Stomach smooth muscle (tissue), 2 donors: ENCODE data around the gene ALG9.
A peak's percentile ranks its signal among the peaks of the same experiment; 100 is the strongest.

Source experiments
- H3K27ac ChIP-seq: one replicate; pipeline ENCODE4 v1.7.0; 2013; ENCODE audit warnings: mild to moderate bottlenecking, low read length, inconsistent platforms
- H3K27me3 ChIP-seq, 2 donors: one replicate each; pipeline ENCODE4 v1.7.0; 2013; ENCODE audit warnings: low read length in 2 of 2; ENCODE audit not compliant: insufficient read depth in 2 of 2, control insufficient read depth in 1 of 2
- H3K36me3 ChIP-seq, 2 donors: one replicate each; pipeline ENCODE4 v1.7.0; 2013; ENCODE audit warnings: low read length in 2 of 2; ENCODE audit not compliant: control insufficient read depth in 2 of 2, insufficient read depth in 2 of 2
- H3K4me1 ChIP-seq: one replicate; pipeline ENCODE4 v1.7.0; 2013; ENCODE audit warnings: low read length; ENCODE audit not compliant: control insufficient read depth, insufficient read depth
- H3K4me3 ChIP-seq, 2 donors: one replicate each; pipeline ENCODE4 v1.7.0; 2013; ENCODE audit warnings: low read length in 2 of 2
- H3K9ac ChIP-seq, 2 donors: one replicate each; pipeline ENCODE4 v1.7.0; 2013; ENCODE audit warnings: low read length in 2 of 2, mild to moderate bottlenecking in 1 of 2
- H3K9me3 ChIP-seq, 2 donors: one replicate each; pipeline ENCODE4 v1.7.0; 2013; ENCODE audit warnings: low read length in 2 of 2; ENCODE audit not compliant: control insufficient read depth in 2 of 2
- donor health status: healthy.
- donor health status: Pancreatic carcinoma.

Gene ALG9

GRCh38 chr11:111765320-111765983, 105.9 kb downstream of the ALG9 start:
- peak overlapping the region; percentile 83 to 84 for H3K9ac ChIP-seq
- H3K36me3 ChIP-seq = peaks cover 5 to 29% of the 10 kb centered on the region in 2 donors
- no peaks in the 10 kb centered on the region for H3K9me3 ChIP-seq
- peak overlapping the region; percentile 90 to 95 for H3K4me3 ChIP-seq
- peak overlapping the region; percentile 92 for H3K27ac ChIP-seq
- no peaks in the 10 kb centered on the region for H3K27me3 ChIP-seq
- H3K4me1 ChIP-seq = peaks cover 12% of the 10 kb centered on the region

GRCh38 chr11:111764621-111765020, 106.8 kb downstream of the ALG9 start:
- Histone ChIP-seq H3K27me3 (no peaks in the 10 kb centered on the region), H3K4me3 (peak overlapping the region; percentile 90 to 95), H3K9ac (peak overlapping the region in 1 of 2 donors; percentile 84), H3K27ac (no peak overlapping the region), H3K9me3 (no peaks in the 10 kb centered on the region), H3K4me1 (peaks cover 12% of the 10 kb centered on the region), H3K36me3 (peaks cover 10 to 32% of the 10 kb centered on the region in 2 donors)

- Histone ChIP-seq H3K36me3 (peaks cover 11 to 43% of the 10 kb centered on the region in 2 donors), H3K9me3 (no peaks in the 10 kb centered on the region), H3K9ac (no peak overlapping the region), H3K27ac (no peak overlapping the region), H3K4me3 (no peak overlapping the region), H3K27me3 (no peaks in the 10 kb centered on the region), H3K4me1 (peaks cover 12% of the 10 kb centered on the region)
Observed at GRCh38 chr11:111762981-111763643, 108.3 kb downstream of the ALG9 start.

- no peak overlapping the region for H3K4me3 ChIP-seq
- H3K36me3 ChIP-seq = peaks cover 11 to 44% of the 10 kb centered on the region in 2 donors
- no peaks in the 10 kb centered on the region for H3K9me3 ChIP-seq
- peaks cover 12% of the 10 kb centered on the region for H3K4me1 ChIP-seq
- no peak overlapping the region for H3K27ac ChIP-seq
- no peak overlapping the region for H3K9ac ChIP-seq
- no peaks in the 10 kb centered on the region for H3K27me3 ChIP-seq
Observed at GRCh38 chr11:111762526-111762925, 108.9 kb downstream of the ALG9 start.

- Histone ChIP-seq H3K4me1 (no peaks in the 10 kb centered on the region), H3K36me3 (peaks cover 14 to 44% of the 10 kb centered on the region in 2 donors), H3K9me3 (no peaks in the 10 kb centered on the region), H3K27ac (no peak overlapping the region), H3K4me3 (no peak overlapping the region), H3K27me3 (no peaks in the 10 kb centered on the region), H3K9ac (no peak overlapping the region)
Observed at GRCh38 chr11:111761036-111761435, 110.3 kb downstream of the ALG9 start.

- Histone ChIP-seq H3K36me3 (peaks cover 18 to 49% of the 10 kb centered on the region in 2 donors), H3K4me1 (no peaks in the 10 kb centered on the region), H3K9me3 (no peaks in the 10 kb centered on the region), H3K27ac (no peak overlapping the region), H3K9ac (no peak overlapping the region), H3K27me3 (no peaks in the 10 kb centered on the region), H3K4me3 (no peak overlapping the region)
Observed at GRCh38 chr11:111759778-111760407, 111.5 kb downstream of the ALG9 start.

- Histone ChIP-seq H3K9ac (no peak overlapping the region), H3K4me1 (no peaks in the 10 kb centered on the region), H3K9me3 (no peaks in the 10 kb centered on the region), H3K36me3 (peaks cover 19 to 48% of the 10 kb centered on the region in 2 donors), H3K4me3 (no peak overlapping the region), H3K27ac (no peak overlapping the region), H3K27me3 (no peaks in the 10 kb centered on the region)
Observed at GRCh38 chr11:111759376-111759775, 112.0 kb downstream of the ALG9 start.

- no peaks in the 10 kb centered on the region for H3K9me3 ChIP-seq
- H3K36me3 ChIP-seq = peaks cover 37 to 43% of the 10 kb centered on the region in 2 donors
Observed at GRCh38 chr11:111756097-111756496, 115.3 kb downstream of the ALG9 start.

GRCh38 chr11:111749646-111750045, 121.7 kb downstream of the ALG9 start:
- H3K36me3 ChIP-seq = peaks cover 40 to 47% of the 10 kb centered on the region in 2 donors
- no peak overlapping the region for H3K4me3 ChIP-seq
- H3K27me3 ChIP-seq = no peaks in the 10 kb centered on the region
- no peak overlapping the region for H3K27ac ChIP-seq
- H3K9me3 ChIP-seq = no peaks in the 10 kb centered on the region
- no peaks in the 10 kb centered on the region for H3K4me1 ChIP-seq
- no peak overlapping the region for H3K9ac ChIP-seq

More at GRCh38 chr11:111756097-111756496, 115.3 kb downstream of the ALG9 start:
- Histone ChIP-seq H3K9ac (no peak overlapping the region), H3K27ac (no peak overlapping the region), H3K27me3 (no peaks in the 10 kb centered on the region), H3K4me1 (no peaks in the 10 kb centered on the region), H3K4me3 (no peak overlapping the region)

GRCh38 chr11:111748035-111748804, 123.2 kb downstream of the ALG9 start:
- Histone ChIP-seq H3K9ac (no peak overlapping the region), H3K9me3 (no peaks in the 10 kb centered on the region), H3K4me3 (no peak overlapping the region), H3K4me1 (no peaks in the 10 kb centered on the region), H3K27ac (no peak overlapping the region), H3K27me3 (no peaks in the 10 kb centered on the region), H3K36me3 (peaks cover 47 to 49% of the 10 kb centered on the region in 2 donors)
